HepG2 (cell line): ENCODE measurements around the gene THRB. TPM values are rescaled to one million over a fixed set of nuclear protein-coding genes. Genes with fewer than 3 reads are reported as not detected.

Source experiments
- HOXA7 ChIP-seq: sonication (generic); formaldehyde crosslinking; IDR thresholded peaks from 2 replicates; pipeline ENCODE4 v1.8.1; 2022; ENCODE audit warnings: mild to moderate bottlenecking, missing genetic modification reagents, moderate library complexity
- HOXD1 ChIP-seq: sonication (generic); formaldehyde crosslinking; IDR thresholded peaks from 2 replicates; pipeline ENCODE4 v1.5.0; 2020; ENCODE audit warnings: missing genetic modification reagents
- NFKB2 ChIP-seq: sonication (generic); formaldehyde crosslinking; IDR thresholded peaks from 2 replicates; pipeline ENCODE4 v1.4.0; 2020; ENCODE audit warnings: missing genetic modification reagents, borderline replicate concordance
- NR1H2 ChIP-seq: sonication (generic); formaldehyde crosslinking; IDR thresholded peaks from 2 replicates; pipeline ENCODE4 v1.8.1; 2022; ENCODE audit warnings: low read depth, missing genetic modification reagents, borderline replicate concordance
- PCBP1 ChIP-seq: fragments of 200-400 bp; formaldehyde crosslinking; IDR thresholded peaks from 2 replicates; pipeline ENCODE4 v1.6.1; 2017; ENCODE audit warnings: mild to moderate bottlenecking, low read depth, low read length, borderline replicate concordance
- RFX1 ChIP-seq: fragments of 450-650 bp; IDR thresholded peaks from 2 replicates; pipeline ENCODE4 v1.6.1; 2017
- TCF12 ChIP-seq, 2 experiments: fragments of 450-650 bp in 1 of 2; sonication (generic) in 1 of 2; formaldehyde crosslinking in 1 of 2; IDR thresholded peaks; 2 replicates each; pipeline versions ENCODE4 v1.6.1 to v1.8.0; 2017 to 2022; ENCODE audit warnings: antibody characterized with exemption in 1 of 2, mild to moderate bottlenecking in 1 of 2, missing genetic modification reagents in 1 of 2, moderate library complexity in 1 of 2
- ZBTB42 ChIP-seq: sonication (generic); formaldehyde crosslinking; IDR thresholded peaks from 2 replicates; pipeline ENCODE4 v1.5.0; 2020; ENCODE audit warnings: mild to moderate bottlenecking, missing genetic modification reagents
- ZNF543 ChIP-seq: sonication (generic); formaldehyde crosslinking; IDR thresholded peaks from 2 replicates; pipeline ENCODE4 v1.4.0; 2020; ENCODE audit warnings: mild to moderate bottlenecking, missing genetic modification reagents
- polyA plus RNA-seq, 8 experiments: library from polyadenylated mRNA; depleted of rRNA in 3 of 8; stranded (reverse) in 7 of 8; unstranded in 1 of 8; fragments of >200 nt; fragmentation: Illumina TruSeq in 4 of 8; extraction: Trizol in 4 of 8; gene quantifications; 2 replicates each; pipeline versions ENCODE4 v1.2.1 to v1.2.3, GENCODE V29; 2011 to 2016; ENCODE audit warnings: low read depth in 4 of 8, missing spikeins in 1 of 8, mixed read lengths in 1 of 8; ENCODE audit not compliant: insufficient read depth in 1 of 8
- total RNA-seq, 5 experiments: library from RNA; depleted of rRNA; stranded (reverse); fragments of >200 nt; fragmentation: Illumina TruSeq; extraction: Trizol; gene quantifications; 2 replicates each; pipeline ENCODE4 v1.2.3, GENCODE V29; 2016; ENCODE audit warnings: low read depth in 1 of 5
- TF ChIP-seq, protein P1 (sequence below): sonication (generic); formaldehyde crosslinking; IDR thresholded peaks from 2 replicates; pipeline ENCODE4 v1.4.0; 2020; ENCODE audit warnings: mild to moderate bottlenecking, missing genetic modification reagents

THRB gene
- total and polyA plus RNA-seq, 2 of the 13 experiments (the other 11 are each of a cell fraction or from before 2014, with no cell fraction given): 4.7 to 22.7 TPM

DNA sequence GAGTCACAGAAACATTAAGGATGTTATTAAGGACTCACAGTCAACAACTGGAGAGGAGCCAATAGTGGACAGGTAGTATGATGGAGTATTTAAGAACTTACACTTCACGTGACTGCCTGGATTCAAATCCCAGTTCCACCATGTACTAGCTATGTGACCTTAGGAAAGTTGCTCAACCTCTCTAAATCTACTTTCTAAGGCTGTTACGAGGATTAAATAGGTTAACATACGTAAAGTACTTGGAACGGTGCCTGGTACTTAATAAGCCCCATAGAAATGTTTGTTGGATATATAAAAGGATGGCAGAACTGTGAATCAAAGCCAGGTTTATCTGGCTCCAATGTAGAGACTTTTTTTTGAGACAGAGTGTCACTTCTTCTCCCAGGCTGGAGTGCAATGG is 24.4 kb downstream of the THRB start (continued):
- TF ChIP-seq, protein P1, sequence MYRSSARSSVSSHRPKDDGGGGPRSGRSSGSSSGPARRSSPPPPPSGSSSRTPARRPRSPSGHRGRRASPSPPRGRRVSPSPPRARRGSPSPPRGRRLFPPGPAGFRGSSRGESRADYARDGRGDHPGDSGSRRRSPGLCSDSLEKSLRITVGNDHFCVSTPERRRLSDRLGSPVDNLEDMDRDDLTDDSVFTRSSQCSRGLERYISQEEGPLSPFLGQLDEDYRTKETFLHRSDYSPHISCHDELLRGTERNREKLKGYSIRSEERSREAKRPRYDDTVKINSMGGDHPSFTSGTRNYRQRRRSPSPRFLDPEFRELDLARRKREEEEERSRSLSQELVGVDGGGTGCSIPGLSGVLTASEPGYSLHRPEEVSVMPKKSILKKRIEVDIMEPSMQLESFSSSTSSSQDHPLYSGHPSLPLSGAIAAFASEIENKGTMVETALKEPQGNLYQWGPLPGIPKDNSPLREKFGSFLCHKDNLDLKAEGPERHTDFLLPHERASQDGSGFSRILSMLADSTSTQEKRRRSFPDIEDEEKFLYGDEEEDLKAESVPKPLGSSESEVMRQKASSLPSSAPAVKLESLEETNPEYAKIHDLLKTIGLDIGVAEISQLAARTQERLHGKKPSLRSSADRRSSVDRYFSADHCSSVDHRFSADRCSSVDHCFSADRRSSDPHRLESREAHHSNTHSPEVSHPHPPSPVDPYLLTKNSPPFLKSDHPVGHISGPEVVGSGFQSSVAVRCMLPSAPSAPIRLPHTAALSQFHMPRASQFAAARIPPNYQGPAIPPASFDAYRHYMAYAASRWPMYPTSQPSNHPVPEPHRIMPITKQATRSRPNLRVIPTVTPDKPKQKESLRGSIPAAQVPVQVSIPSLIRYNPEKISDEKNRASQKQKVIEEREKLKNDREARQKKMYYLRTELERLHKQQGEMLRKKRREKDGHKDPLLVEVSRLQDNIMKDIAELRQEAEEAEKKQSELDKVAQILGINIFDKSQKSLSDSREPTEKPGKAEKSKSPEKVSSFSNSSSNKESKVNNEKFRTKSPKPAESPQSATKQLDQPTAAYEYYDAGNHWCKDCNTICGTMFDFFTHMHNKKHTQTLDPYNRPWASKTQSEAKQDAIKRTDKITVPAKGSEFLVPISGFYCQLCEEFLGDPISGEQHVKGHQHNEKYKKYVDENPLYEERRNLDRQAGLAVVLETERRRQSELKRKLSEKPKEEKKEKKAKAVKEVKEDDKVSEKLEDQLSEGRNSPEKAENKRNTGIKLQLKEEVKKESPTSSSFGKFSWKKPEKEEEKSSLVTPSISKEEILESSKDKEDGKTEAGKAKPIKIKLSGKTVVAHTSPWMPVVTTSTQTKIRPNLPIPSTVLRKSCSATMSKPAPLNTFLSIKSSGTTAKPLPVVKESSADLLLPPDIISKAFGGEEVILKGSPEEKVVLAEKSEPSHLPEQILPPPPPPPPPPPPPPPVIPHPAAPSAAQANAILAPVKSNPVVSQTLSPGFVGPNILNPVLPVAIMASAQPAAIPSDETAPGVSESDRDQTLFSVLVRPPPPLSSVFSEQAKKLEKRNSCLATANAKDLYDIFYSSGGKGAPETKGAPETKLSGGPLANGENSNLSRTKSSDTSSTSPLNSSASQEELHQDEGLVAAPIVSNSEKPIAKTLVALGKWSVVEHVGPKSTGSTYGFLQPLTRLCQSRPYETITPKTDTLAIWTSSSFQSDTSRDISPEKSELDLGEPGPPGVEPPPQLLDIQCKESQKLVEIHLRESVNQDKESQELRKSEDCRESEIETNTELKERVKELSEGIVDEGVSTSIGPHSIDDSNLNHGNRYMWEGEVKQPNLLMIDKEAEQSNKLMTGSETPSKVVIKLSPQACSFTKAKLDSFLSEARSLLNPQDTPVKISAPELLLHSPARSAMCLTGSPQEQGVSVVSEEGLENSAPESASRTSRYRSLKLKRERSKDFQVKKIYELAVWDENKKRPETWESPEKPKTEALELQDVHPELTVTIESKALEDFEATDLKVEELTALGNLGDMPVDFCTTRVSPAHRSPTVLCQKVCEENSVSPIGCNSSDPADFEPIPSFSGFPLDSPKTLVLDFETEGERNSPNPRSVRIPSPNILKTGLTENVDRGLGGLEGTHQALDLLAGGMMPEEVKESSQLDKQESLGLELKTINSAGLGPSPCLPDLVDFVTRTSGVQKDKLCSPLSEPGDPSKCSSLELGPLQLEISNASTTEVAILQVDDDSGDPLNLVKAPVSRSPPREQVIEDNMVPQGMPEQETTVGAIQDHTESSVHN (CRISPR knock-in tag): no peak
- TF ChIP-seq HOXA7 (CRISPR knock-in tag) (no peak), ZNF543 (no peak), TCF12 (IDR thresholded peaks at IDR 0.05) (no peak), TCF12 (CRISPR knock-in tag; IDR thresholded peaks at IDR 0.05) (no peak), NR1H2 (CRISPR knock-in tag) (no peak), NFKB2 (CRISPR knock-in tag) (no peak), HOXD1 (CRISPR knock-in tag) (no peak), RFX1 (no peak), PCBP1 (no peak), ZBTB42 (no peak)
- TF ChIP-seq, all 625 proteins: peak for 0
